Left ventricle myocardium superior (tissue), 1 donor: ENCODE measurements around the gene GOLGA3. TPM values are rescaled to one million over a fixed set of nuclear protein-coding genes. Genes with fewer than 3 reads are reported as not detected.
"Not testable (repeated sequence)": the region's sequence is repeated elsewhere in the genome, so short reads cannot be mapped to it uniquely, and the experiment has no call there.

ENCODE experiments used
- ATAC-seq: fragments of 200-7000 bp; cut with Tn5 transposase; one replicate; pipeline ENCODE4 v1.9.1; 2020; ENCODE audit warnings: mild to moderate bottlenecking, moderate library complexity
- DNase-seq: peaks from one replicate; pipeline ENCODE4 v3.0.0-alpha.2; 2020
- intact Hi-C: fragments of 100-400 bp; cut with micrococcal nuclease; formaldehyde crosslinking; loops from one replicate; pipeline ENCODE4 v1.11.0; 2022
- total RNA-seq: library from RNA; stranded (reverse); fragmentation: NEBNext Ultra II Directional; extraction: Animal tissue kit (Norgen Biotek cat#: 25700); gene quantifications from one replicate; pipeline ENCODE4 v1.2.1, GENCODE V29; 2021
- donor health status: DM: no; HTN: yes; CAD: no; lungs with severe emphysema.

Gene GOLGA3
- total RNA-seq, 1 donor from 2014 or later, result 26.3 TPM

DNA sequence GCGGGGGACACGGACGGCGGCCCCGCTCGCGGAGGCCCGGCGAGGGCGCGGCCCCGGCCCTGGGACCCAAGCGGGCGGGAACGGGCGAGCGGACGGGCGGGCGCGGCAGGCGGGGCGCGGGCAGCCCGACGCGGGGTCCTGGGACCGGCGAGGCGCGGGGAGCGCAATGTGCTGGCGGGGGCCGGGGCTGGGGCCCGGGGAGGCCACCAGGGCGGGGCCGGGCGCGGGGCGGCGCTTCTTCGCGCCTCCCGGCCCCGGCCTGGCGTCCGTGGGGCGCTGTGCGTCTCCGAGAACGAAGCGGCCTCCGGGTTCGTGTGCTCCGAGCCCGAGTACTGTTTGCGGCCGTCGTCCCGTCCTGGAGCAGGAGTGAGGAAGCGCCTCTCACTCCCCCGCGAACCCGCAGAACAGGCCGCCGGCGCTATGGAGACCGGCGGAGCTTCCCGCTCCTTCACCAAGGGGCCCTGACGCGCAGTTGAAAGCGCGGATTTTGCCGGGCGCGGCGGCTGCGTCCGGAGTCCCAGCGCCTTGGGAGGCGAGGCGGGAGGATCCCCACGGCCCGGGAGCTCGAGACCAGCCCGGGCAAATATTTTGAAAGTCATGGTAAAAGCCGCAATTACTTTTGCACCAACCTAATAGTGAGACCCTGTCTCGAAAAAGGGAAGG is 66.6 kb downstream of the GOLGA3 start:
- DNase-seq (peak; percentile 94), ATAC-seq (peak; percentile 96)
- intact Hi-C loops, result no loop called here

DNA sequence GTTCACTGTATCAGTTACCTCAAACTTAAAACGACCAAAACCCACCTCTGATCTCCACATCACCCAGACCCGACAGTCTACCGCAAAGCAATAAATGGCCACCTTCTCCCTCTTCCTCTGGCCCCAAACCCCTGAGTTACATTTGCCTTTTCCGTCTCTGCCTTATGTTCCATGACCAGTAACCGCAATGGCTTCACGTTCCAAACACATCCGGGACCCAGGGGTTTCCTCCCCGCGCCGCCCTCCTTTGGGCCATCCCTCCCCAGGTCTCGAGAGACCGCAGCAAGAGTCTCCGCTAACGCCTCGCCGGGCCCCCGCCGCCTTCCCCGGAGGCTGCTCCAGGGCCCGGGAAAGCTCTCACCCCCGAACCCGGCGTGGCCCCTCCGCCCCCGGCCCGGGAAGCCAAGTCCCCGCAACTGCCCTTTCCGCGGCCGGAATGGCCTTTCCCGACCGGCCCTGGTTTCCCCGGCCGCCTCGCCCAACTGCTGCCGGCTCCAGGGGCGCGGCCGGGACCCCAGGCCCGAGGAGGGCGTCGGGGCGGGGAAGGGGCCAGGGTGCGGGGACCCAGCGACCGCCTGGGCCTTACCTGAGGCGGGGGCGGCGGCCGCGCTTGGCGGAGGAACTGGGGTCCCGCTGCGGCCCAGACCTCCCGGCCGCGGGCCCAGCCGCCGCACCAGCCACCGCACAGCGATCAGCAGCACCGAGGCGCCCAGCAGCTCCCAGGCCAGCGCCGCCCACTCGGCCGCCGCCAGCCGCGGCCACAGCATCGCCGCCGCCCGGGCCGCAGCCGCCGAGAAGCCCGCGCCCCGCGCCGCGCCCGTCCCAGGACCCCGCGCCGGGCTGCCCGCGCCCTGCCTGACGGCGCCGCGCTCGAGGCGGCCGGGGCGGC is 67.4 kb downstream of the GOLGA3 start, which contains the start of gene ANKLE2:
Gene ANKLE2, minus strand, starts transcription at position 801 of the 889 bp plus-strand sequence. Its CDS starts 34 bp downstream, at position 767.
- intact Hi-C loops, result no loop called here
- ATAC-seq (peak; percentile 32), DNase-seq (peak; percentile 78)

- DNase-seq (peak; percentile 17), ATAC-seq (no peak)
- intact Hi-C loops, result no loop called here
Measured at GRCh38 chr12:132759359-132759758, 69.3 kb downstream of the GOLGA3 start.

- DNase-seq, result peak; percentile 4
- intact Hi-C loops, ATAC-seq: not testable (repeated sequence)
Measured at GRCh38 chr12:132758825-132759224, 69.8 kb downstream of the GOLGA3 start.

DNA sequence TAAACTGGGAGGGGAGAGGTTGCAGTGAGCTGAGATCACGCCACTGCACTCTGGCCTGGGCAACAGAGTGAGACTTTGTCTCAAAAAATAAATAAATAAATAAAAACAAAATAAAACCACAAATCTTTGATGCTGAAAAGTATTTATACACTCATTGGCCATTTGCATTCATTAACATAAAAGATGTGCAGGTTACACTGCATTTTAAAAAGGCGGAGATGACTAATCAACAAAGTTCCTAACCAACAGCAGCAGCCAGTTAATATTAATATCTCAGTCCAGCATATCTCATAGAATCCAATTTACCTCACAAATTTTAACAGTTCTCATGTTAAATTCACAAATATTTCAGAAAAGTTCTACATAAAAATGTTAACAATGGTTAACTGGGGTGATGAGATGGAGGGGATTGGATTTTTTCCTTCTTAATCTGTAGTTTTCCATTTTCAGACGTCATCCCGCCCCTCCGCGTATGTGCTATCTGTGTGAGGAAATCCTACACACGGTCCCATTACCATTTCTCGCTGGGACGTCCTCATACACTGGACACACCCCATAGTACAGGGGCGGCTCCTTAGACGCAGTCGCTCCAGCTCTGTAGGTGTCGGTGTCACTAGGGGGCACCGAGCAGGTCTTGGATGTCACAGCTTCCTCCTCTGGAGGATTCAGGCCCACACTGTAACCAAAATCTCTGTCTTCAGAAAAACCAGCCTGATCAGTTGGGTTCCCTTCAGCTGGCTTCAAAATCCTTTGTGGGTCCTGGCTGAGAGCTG is 74.3 kb downstream of the GOLGA3 start:
- intact Hi-C loops, result no loop called here
- DNase-seq (peak; percentile 3), ATAC-seq (no peak)

- ATAC-seq, intact Hi-C loops: not testable (repeated sequence)
- peak; percentile 13 for DNase-seq
Measured at GRCh38 chr12:132753670-132754069, 75.0 kb downstream of the GOLGA3 start.

GRCh38 chr12:132748319-132748718 is 80.3 kb downstream of the GOLGA3 start:
- DNase-seq, result peak; percentile 13
- intact Hi-C loops, result no loop called here
- no peak for ATAC-seq

DNA sequence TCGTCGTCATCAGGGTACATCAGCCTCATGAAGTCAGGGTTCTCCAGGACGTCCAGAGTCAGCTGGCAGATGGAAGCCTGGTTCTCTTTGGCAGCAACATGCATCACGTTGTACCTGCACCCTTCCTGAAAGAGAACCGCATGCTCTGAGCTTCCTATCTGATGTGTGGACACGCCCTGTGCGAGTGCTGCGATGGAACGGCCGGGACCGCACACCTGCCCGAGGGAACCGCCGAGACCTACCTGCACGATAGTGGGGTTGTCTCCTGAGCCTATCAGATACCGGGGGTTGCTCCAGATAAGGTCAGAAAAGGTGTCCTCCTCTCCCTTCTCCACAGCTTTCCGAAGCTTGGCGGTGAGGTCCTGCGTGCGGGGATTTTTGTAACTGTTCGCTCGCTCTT is 80.8 kb downstream of the GOLGA3 start:
- DNase-seq (peak; percentile 6), ATAC-seq (no peak)
- intact Hi-C loops, result no loop called here

DNA sequence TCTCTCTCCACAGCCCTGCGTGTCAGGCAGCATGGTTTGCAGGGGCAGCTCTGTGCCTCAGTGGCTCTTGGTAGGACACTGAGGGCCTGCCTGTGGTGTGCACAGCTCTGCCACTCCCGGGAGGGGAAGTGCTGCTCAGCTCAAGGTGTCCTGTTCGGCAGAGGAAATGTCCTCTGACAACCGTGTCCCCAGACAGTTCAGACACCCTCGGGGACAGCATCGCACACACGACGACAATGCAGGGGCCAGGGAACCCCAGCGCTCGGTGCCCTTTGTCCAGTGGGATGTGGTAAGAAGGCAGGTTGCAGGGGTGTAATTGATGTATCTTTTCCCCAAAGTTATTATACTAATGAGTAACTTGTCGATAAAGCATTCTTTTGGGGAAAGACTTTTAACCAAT is 81.3 kb downstream of the GOLGA3 start:
- intact Hi-C loops, result no loop called here
- ATAC-seq (no peak), DNase-seq (peak; percentile 5)

- intact Hi-C loops, result no loop called here
- ATAC-seq (no peak), DNase-seq (no peak)
Measured at GRCh38 chr12:132746613-132747012, 82.1 kb downstream of the GOLGA3 start.

DNA sequence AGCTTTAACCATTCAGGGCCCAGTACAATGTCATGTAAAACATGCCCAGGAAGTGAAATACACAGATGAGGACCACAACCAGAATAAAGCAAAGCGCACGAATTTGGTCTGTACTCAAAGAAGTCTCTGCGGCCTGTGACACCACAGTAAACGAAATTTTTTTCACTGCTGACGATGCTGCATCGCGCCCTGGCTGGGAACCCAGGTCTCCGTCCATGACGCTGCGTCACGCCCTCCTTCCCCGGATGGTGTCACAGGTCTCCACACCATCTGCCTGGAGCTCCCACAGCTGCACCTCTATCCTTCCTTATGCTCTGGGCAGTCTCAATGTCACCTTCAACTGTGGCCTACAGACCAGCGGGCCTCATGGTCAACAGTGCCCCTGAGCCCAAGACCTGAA is 84.8 kb downstream of the GOLGA3 start:
- intact Hi-C loops, result no loop called here
- ATAC-seq (no peak), DNase-seq (peak; percentile 13)

DNA sequence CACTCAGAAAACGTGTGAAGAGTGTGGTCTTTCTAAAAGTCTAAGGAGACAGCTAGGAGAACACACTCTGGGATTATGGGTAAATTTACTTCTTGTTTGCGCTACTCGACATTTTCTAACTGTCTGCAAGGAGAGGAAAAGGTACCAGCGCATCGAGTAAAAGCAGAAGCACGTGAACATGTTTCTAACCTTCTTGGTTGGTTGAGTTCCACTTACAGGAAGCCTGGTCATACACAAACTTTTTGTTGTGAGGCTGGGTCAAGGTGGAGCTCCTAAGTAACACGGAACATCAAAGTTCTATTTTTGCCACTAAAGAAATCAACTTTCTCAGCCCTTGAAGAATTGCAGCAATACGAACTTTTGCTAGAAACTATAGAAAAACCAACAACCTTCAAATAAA is 87.0 kb downstream of the GOLGA3 start:
- intact Hi-C loops, result no loop called here
- DNase-seq, result no peak
- no peak for ATAC-seq

DNA sequence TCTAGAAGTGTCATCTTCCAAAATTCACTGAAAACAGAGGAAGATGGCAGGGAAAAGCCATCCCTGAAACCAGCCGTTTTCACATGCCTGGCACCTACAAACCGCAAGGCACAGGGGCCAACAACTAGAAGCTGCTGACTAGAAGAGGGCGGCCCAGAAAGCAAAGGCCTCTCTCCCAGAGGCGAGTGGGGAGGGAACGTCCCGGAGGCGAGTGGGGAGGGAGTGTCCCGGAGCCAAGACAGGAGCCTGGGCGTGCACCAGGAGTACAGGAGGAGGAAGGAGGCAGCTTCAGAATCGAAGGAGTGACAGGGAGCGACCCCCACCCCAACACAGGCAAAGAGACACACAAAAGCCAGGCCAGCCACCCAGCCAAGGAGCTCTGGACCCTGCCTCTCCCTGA is 88.0 kb downstream of the GOLGA3 start:
- peak; percentile 58 for DNase-seq
- peak; percentile 83 for ATAC-seq
- intact Hi-C loops, result no loop called here

- intact Hi-C loops, result no loop called here
- ATAC-seq (peak; percentile 82), DNase-seq (peak; percentile 24)
Measured at GRCh38 chr12:132740313-132740646, 88.4 kb downstream of the GOLGA3 start.

GRCh38 chr12:132739600-132740312 is 88.9 kb downstream of the GOLGA3 start:
- peak; percentile 31 for DNase-seq
- ATAC-seq, result peak; percentile 68

DNA sequence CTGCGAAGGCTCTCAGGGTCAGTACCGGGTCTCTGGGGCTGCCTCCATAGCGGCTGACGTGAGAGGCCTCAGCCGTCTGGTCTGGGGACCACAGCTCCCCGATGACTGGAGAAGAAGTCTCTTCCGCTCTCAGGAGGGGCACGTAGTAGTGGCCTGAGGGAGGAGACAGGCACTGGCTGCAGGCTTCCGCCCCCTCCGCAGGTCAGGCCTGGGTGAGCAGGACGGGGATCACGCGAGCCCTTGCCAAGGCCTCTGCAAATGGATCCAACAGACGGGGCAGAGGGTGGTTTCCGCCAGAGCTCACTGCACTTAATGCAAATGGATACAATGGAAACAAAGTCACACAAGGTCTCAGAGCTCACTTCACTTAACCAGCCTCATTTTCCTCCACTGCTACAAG is 91.8 kb downstream of the GOLGA3 start:
- DNase-seq (peak; percentile 13), ATAC-seq (no peak)
- intact Hi-C loops, result no loop called here

More at GRCh38 chr12:132739600-132740312, 88.9 kb downstream of the GOLGA3 start:
- intact Hi-C loops, result no loop called here

GRCh38 chr12:132736378-132736777 is 92.3 kb downstream of the GOLGA3 start:
- DNase-seq (peak; percentile 24), ATAC-seq (no peak)
- intact Hi-C loops, result no loop called here

GRCh38 chr12:132735496-132735895 is 93.2 kb downstream of the GOLGA3 start:
- ATAC-seq (no peak), DNase-seq (peak; percentile 25)
- intact Hi-C loops, result no loop called here

- intact Hi-C loops, result no loop called here
- DNase-seq, result peak; percentile 1
- no peak for ATAC-seq
Measured at GRCh38 chr12:132734206-132734605, 94.5 kb downstream of the GOLGA3 start.
